ENCODE results near the gene ZMAT3.
"Not testable (repeated sequence)": the region's sequence is repeated elsewhere in the genome, so short reads cannot be mapped to it uniquely, and the experiment has no call there.

The ZMAT3 gene

DNA sequence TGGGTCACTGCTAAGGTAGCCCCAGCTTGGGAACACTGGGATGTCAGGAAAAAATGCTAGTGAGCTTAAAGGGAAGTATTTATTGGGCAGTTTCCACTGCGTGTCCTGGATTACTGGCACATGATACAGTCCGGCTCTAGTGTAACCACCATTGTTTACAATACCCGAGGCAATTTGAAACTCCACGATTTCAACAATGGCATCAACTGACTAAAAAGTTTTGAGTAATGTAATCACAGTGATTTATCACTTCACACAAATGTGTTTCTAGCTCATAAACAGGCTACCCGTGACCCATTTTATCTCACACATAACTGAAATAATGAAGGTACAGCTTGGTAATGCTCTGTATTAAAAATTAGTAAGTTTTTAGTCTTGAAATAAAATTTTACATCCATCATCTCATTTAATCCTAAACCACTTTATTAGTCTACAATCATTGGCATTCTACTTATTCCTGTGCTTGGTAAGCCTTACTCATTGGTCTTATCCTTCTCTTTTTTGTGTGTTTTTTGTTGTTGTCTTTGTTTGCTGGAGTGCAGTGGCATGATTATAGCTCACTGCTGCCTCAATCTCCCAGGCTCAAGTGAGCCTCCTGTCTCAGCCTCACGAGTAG is 7.6 kb downstream of the ZMAT3 start:
- peak; percentile 38 for DNase-seq (ENCODE audit: low read depth)
- TF ChIP-seq, protein P1, sequence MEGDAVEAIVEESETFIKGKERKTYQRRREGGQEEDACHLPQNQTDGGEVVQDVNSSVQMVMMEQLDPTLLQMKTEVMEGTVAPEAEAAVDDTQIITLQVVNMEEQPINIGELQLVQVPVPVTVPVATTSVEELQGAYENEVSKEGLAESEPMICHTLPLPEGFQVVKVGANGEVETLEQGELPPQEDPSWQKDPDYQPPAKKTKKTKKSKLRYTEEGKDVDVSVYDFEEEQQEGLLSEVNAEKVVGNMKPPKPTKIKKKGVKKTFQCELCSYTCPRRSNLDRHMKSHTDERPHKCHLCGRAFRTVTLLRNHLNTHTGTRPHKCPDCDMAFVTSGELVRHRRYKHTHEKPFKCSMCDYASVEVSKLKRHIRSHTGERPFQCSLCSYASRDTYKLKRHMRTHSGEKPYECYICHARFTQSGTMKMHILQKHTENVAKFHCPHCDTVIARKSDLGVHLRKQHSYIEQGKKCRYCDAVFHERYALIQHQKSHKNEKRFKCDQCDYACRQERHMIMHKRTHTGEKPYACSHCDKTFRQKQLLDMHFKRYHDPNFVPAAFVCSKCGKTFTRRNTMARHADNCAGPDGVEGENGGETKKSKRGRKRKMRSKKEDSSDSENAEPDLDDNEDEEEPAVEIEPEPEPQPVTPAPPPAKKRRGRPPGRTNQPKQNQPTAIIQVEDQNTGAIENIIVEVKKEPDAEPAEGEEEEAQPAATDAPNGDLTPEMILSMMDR (IDR thresholded peaks at IDR 0.05; ENCODE audit: control insufficient read depth, insufficient read depth, low read depth, low read length, missing control alignments), result no peak
- H3K4me3 ChIP-seq (ENCODE audit: control insufficient read depth, low read depth, low read length), result no peak overlapping the region

DNA sequence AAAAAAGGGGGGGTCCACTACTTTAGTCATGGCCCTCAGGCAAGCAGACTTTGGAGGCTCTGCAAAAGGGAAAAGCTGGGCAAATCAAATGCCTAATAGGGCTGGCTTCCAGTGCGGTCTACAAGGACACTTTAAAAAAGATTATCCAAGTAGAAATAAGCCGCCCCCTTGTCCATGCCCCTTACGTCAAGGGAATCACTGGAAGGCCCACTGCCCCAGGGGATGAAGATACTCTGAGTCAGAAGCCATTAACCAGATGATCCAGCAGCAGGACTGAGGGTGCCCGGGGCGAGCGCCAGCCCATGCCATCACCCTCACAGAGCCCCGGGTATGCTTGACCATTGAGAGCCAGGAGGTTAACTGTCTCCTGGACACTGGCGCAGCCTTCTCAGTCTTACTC is 15.3 kb downstream of the ZMAT3 start:
- DNase-seq (ENCODE audit: low read depth), result no peak
- TF ChIP-seq, protein P1 (IDR thresholded peaks at IDR 0.05; ENCODE audit: control insufficient read depth, insufficient read depth, low read depth, low read length, missing control alignments), result no peak
- no peak overlapping the region for H3K4me3 ChIP-seq (ENCODE audit: control insufficient read depth, low read depth, low read length)

DNA sequence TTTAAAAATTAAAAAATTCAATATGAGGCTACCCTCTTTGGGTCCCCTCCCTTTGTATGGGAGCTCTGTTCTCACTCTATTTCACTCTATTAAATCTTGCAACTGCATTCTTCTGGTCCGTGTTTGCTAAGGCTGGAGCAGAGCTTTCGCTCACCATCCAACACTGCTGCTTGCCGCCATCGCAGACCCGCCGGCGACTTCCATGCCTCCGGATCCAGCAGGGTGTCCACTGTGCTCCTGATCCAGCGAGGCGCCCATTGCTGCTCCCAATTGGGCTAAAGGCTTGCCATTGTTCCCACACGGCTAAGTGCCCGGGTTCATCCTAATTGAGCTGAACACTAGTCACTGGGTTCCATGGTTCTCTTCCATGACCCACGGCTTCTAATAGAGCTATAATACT is 17.0 kb downstream of the ZMAT3 start:
- H3K4me3 ChIP-seq (ENCODE audit: control insufficient read depth, low read depth, low read length); DNase-seq (ENCODE audit: low read depth): not testable (repeated sequence)

DNA sequence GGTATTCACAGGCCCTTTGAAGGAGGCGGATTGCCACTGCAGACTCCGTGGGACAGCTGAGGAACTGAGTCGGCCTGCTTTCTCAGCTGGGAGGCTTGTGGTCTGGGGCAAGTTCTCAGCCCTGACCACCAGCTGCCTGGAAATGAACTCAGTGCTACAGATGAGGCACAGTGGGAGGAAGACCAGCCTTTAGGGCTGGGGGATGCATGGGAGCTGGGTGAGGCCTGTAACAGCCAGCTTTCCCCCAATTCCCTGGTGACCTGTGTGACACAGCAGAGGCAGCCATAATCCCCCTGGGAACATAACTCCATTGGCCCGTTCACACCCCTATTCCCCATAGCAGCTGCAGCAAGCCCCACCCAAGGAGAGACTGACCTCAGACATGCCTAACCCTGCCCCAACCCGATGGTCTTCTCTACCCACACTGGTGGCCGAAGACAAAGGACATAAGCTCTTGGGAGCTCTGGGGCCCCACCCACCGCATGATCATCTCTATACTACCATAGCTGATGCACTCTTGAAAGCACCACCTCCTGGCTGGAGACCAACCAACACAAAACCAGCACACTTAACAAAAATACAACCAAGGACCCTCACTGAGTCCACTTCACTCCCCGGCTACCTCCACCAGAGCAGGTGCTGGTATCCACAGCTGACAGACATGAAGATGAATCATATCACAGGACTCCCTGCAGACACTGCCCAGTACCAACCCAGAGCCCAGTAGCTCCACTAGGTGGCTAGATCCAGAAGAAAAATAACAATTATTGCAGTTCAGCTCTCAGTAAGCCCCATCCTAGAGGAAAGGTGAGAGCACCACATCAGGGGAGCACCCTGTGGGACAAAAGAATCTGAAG is 24.9 kb downstream of the ZMAT3 start:
- no peak overlapping the region for H3K4me3 ChIP-seq (ENCODE audit: control insufficient read depth, low read depth, low read length)
- TF ChIP-seq, protein P1 (IDR thresholded peaks at IDR 0.05; ENCODE audit: control insufficient read depth, insufficient read depth, low read depth, low read length, missing control alignments), result peak; percentile 28
- DNase-seq (ENCODE audit: low read depth), result no peak

DNA sequence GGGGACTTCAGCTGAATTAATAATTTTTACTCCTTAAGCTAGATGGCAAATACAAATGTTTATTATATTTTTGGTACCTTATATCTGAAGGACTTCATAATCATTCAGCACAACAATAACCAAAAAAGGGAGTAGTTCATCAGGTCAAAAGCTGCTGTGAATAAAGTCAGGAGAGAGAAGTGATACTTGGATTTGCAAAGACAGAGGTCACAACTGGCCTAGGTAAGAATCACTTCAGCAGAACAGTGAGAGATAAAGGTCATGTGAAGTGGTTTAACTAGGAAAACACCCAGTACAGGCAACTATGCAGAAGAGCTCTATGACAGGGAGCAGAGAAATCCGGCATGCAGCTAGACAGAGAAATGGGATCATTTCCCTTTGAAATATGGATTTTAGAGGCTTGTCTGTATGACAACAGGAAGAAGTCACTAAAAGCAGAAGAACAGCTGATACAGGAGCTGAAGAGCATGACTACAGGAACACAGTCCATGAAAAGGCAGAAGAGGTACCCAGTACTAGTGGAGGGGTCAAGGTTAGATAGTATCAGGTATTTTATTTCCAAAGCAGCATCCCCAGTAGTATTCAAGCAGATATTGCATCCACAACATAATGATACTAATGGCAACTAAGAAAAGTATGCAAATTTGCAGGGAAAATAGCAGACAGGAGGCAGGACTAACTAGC is 25.7 kb downstream of the ZMAT3 start:
- no peak for DNase-seq (ENCODE audit: low read depth)
- no peak overlapping the region for H3K4me3 ChIP-seq (ENCODE audit: control insufficient read depth, low read depth, low read length)
- TF ChIP-seq, protein P1 (IDR thresholded peaks at IDR 0.05; ENCODE audit: control insufficient read depth, insufficient read depth, low read depth, low read length, missing control alignments), result no peak

DNA sequence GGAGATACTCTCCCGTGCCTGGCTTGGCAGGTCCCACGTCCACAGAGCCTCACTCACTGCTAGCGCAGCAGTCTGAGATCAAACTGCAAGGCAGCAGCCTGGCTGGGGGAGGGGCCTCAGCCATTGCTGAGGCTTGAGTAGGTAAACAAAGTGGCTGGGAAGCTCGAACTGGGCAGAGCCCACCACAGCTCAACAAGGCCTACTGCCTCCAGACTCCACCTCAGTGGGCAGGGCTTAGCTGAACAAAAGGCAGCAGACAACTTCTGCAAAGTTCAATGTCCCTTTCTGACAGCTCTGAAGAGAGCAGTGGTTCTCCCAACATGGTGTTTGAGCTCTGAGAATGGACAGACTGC is 32.7 kb downstream of the ZMAT3 start:
- H3K4me3 ChIP-seq (ENCODE audit: control insufficient read depth, low read depth, low read length), result not testable (repeated sequence)

DNA sequence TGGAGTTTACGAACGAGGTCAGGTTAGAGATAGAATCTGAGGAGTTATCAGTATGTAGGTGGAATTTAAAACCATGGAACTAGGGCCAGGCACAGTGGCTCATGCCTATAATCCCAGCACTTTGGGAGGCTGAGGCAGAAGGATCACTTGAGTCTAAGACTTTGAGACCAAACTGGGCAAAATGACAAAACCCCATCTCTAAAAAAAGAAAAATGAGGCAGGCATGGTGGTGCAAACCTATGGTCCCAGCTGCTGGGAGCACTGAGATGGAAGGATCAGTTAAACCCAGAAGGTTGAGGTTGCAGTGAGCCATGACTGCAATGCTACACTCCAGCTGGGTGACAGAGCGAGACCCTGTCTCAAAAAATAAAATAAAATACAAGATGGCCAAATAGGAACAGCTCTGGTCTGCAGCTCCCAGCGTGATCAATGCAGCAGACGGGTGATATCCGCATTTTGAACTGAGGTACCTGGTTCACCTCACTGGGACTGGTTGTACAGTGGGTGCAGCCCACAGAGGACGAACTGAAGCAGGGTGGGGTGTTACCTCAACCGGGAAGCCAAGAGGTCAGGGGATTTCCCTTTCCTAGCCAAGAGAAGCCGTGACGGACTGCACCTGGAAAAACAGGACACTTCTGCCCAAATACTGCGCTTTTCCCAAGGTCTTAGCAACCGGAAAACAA is 33.3 kb downstream of the ZMAT3 start:
- TF ChIP-seq, protein P1 (IDR thresholded peaks at IDR 0.05; ENCODE audit: control insufficient read depth, insufficient read depth, low read depth, low read length, missing control alignments), result no peak
- no peak overlapping the region for H3K4me3 ChIP-seq (ENCODE audit: control insufficient read depth, low read depth, low read length)
- no peak for DNase-seq (ENCODE audit: low read depth)

More for the DNA sequence above, 32.7 kb downstream of the ZMAT3 start:
- DNase-seq (ENCODE audit: low read depth), result not testable (repeated sequence)

Measured in AG09309 (cell line).